Activated T-cell treated with anti-CD3 and anti-CD28 coated beads for 48 hours (primary cell): Measurements from ENCODE around the gene ZFAND3.
"Not testable (repeated sequence)": the region's sequence is repeated elsewhere in the genome, so short reads cannot be mapped to it uniquely, and the experiment has no call there.

Experiments used
- DNase-seq: peaks from one replicate; pipeline ENCODE4 v3.0.0-alpha.2; 2020; ENCODE audit warnings: low read depth

The ZFAND3 gene

DNA sequence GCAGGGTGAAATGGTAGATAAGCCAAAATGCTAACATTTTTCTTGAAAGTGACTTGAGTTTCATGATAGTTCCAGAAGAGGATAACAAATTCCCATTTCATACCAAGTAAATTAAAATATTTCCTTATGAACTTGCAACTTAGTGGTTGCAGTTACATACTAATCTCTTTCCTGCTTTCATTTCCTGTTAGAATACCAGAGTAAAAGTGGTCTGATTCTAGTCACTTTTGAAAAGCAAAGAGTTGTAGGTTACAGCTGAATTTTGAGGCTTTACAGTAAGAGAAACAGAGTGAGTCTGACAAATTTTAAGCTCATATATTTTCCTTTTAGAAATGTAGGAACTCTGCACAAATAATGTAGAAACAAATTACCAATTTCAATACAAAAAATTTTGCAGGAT, 117.4 kb downstream of the ZFAND3 start:
- no peak for DNase-seq

DNA sequence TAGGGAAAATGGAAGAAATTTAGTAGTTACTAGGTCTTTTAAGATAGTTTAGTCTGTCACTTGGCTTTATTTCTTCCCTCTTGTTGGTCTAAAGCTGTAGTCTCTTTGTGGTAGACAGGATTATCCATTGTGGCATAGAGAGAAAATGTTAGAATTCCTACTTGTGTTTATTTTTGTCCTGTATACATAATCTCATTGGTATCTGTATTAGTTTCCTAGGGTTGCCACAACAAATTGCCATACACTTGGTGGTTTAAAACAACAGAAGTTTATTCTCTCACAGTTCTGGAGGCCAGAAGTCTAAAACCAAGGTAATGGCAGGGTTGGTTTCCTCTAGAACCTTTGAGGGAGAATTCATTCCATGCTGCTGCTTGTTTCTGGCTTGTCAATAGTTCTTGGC, 119.4 kb downstream of the ZFAND3 start:
- no peak for DNase-seq

DNA sequence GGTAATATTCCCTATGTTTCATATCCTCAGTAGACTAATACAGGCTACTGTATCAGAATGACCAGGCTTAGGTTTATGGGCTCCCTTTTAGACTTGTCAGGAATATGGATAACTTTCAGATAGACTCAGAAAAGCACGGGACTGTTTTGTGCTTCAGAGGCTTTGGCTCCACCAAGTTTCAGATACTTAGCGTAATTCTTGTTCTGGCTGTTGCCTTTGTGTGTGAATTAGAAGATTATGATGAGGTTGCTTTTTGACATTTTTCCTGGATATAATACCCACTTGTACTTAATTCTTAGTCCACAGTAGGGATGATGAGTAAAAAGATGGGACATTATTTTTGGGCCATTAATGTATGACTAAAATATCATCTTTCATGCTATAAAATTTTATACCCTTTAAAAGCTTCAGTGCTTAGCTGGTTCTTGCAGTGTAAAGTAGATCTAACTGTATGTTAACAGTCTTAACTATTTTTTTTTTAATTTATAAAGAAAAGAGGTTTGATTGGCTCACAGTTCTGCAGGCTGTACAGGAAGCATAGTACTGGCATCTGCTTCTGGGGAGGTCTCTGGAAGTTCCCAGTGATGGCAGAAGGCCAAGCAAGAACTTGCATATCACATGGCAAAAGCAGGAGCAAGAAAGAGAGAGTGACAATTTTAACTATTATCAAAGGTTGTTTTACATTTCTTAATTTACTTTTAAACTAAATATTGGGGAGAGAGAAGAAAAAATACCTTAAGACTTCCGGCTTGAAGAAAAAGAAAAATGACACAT, 120.7 kb downstream of the ZFAND3 start:
- no peak for DNase-seq

DNA sequence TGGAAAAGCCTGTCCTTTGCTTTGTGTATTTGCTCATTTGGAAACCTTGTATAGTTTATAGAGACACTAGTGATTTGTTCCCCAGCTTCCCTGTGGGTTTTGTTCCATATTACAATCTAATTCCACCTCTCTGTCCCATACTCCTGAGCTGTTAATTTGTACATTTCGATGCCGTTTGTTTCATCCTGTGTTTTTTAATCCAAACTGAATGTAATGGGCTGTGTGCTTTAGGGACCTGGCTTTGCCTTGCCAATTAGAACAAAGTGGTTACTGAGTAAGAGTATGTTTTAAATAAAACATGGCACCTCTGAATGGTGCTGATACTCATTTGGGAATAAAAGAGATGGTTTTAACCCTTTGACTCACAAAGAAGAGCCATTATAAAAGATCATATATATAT, 122.3 kb downstream of the ZFAND3 start:
- DNase-seq, result no peak

DNA sequence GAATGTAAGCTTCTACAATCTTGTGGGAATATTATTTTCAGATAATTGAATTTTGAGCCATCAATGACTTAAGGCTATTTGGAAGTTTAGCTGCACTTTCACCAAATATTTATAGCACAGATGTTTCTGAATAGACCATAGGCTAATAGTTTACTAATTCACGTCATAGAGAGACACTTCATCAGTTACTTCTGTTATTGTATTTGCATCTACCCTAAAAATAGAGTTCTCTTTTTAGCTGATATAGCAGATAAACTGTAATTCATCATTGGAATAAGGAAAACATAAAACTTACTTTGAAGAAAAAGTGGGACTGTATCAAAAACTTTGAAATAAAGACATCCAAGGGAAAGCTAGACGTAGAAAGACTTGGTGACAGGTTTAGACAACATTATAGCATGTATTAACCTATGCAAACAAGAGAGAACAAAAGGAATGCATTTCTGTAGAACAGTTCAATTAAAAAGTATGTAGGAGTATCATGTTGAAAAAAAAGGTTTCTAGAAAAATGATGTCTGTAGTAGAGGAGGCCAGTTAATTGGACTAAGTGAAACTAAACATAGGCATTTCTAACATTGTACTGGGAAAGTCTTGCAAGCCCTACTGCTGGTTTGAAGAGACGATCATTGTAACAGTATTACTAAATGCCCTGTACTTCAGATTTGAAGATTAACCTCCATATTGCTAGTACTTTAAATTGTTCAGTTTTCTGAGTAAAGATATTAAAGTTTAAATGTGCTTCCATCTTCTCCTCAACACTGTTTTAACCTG, 123.3 kb downstream of the ZFAND3 start:
- DNase-seq, result no peak

DNA sequence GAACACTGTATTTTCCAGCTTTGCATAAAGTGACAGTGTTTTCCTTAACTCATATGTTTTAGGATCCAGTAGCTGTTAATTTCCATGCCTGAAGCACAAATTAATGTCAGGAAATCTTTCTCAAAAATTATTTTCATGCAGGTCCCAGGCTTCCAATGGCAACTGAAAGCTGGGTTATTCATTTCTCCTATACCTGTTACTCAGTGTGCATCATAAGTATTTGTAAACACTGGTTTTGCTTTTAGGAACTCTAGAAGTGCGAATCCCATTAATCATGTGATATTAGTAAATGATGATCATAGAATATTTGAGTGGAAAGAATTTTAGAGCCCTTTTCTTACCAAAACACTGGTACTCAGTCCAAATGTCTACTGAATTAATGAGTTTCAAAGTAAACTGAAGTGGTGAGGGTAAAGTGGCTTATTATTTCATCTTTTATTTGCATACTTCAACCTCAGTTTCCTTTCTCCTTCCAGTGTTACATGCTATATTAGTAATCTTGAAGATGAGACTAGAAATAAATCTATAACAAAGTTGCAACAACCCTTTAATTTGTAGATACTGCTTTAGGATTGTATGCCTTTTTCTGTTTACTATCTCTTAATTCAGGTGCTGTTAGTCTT, 124.0 kb downstream of the ZFAND3 start:
- DNase-seq, result no peak

DNA sequence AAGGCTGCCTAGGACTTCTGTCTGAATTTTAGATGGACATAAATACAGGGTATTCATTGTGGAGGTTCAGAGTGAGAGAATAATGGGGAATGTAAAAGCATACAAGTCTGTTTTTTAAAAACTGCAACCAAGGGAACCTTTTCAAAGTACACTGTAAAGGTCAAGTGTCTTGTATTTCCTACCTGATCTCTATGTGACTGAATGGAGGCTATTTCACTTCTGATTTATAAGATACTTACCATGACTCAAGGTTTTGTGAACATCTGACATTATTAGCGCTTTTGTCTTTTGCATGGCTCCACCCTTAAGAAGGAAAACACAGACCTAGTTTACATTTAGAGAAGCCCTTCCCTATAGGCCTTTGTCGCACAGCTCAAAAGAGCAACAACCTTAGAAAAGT, 126.5 kb downstream of the ZFAND3 start:
- DNase-seq, result no peak

DNA sequence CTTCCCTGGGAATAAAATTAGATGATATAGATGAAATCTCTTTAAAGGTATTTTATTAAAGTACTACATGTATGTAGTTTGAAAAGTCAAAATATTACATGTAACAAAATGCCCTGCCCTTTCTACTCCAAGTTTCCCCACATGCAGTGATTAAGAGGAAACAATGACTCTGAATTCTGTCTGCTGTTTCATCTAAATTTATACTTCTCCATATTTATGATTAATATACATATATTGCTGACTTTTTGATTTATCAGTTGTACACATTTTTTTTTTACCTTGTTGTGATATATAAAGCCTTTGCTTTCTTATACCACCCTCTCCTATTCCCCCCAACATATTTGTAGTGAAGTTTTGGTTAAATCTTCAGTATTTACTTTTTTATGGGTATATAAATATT, 127.9 kb downstream of the ZFAND3 start:
- no peak for DNase-seq

DNA sequence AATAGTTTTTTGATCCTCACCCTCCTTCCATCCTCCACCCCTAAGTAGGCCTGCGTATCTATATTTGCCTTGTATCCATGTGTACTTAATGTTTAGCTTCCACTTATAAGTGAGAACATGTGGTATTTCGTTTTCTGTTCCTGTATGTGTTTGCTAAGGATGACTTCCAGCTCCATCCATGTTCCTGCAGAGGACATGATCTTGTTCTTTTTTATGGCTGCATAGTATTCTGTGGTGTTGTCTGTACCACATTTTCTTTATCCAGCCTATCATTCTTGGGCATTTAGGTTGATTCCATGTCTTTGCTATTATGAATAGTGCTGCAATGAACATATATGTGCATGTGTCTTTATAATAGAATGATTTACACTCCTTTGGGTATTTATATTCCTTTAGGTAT, 129.1 kb downstream of the ZFAND3 start:
- not testable (repeated sequence) for DNase-seq

DNA sequence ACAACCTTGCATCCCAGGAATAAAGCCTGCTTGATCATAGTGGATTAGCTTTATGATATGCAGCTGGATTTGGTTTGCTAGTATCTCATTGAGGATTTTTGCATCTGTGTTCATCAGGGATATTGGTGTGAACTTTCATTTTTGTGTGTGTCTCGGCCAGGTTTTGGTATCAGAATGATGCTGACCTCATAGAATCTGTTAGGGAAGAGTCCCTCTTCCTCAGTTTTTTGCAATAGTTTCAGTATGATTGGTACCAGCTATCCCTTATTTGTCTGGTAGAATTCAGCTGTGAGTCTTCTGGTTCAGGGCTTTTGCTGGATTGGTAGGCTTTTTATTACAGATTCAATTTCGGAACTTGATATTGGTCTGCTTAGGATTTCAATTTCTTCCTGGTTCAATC, 132.5 kb downstream of the ZFAND3 start:
- DNase-seq, result no peak

DNA sequence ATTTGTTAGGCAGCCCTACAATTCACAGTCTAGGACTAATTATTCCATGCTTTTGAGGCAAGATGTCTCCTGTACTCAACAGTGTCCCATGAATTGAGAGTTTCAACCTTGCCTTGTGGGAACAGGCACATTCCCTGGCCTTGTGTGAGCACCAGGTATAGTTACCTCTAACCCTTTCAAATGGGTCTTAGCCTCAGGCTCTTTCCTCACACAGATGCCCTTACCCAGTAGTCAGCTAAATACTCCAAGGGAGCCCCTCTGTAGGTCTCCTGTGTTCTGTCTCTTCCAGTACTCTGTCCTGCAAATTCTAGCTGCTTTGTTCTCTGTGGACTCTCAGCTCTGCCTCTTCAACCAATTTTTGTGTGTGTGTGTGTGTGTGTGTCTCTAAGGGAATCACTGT, 135.3 kb downstream of the ZFAND3 start:
- no peak for DNase-seq

DNA sequence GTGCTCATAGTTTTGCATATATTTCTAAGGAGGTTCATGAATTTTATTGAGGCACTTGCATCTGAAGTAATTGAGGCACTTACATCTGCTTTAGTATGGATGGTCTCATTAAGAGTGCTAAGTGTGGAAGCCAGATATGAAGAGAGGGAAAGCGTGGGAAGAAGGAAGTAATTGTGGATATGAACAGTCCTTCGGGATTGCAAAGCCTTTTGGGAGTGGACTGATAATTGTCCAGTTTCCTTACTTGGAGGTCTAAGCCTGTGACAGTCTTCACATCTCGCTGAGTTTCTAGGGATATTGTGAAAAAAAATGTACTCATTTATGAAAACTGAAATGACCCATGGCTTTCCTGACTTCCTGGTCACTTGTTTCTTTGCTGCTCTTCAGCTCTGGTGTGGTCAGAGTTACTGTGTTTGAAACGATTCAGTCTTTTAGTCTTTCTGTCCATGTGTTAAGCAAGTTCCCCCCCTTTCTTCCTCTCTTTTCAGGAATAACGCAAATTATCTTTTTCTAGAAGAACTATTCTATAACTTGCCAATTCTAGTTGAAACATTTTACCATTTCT, 137.3 kb downstream of the ZFAND3 start:
- no peak for DNase-seq

DNA sequence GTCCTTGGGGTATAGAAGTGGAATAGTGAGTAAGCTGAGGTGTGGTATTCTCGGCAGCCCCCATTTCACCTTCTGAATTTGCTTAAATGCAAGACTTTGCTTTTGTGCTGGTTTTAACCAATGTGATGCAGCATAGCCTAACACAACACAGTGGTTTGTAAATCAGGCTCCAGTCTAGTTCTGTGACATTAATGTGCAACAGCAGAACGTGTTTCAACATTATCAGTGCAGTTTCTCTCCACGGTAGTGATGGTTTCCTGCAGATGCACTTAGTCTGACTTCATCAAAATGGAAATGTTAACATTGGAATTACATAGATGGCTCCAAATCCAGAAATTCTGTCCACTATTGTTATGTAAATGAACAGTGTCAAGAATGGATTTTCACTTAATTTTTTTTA, 139.5 kb downstream of the ZFAND3 start:
- DNase-seq, result no peak

DNA sequence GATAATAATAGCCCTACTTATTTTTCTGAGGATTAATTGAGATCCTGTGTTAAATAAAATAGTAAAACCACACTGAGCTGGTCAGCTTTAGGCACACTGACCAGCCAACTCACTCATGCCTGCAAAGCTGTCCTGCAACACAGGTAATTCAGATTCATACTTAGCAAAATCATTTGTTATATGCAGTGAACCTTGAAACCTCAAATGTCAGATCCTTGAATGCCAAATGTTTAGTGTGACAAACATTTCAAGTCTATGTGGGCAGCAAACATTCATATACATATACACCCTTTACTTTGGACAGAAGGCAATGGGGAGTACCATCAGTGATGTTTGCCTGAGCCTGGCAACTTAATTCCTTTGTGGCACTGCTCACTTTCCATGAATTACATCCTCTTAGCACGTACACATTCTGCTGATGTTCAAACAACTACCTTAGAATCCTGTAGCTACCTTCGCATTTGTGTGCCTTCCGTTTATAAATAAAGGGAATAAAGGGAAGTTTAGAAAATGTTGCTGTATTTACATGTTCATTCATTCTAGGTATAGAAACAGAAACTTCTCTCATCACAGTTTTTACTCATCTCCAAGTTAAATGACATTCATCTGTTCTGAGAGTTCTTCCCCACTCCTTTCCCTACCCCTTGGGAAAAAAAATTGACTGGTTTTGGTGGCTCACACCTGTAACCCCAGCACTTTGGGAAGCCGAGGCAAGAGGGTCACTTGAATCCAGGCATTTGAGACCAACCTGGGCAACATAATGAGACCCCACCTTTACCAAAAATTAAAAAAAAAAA, 140.8 kb downstream of the ZFAND3 start:
- no peak for DNase-seq

DNA sequence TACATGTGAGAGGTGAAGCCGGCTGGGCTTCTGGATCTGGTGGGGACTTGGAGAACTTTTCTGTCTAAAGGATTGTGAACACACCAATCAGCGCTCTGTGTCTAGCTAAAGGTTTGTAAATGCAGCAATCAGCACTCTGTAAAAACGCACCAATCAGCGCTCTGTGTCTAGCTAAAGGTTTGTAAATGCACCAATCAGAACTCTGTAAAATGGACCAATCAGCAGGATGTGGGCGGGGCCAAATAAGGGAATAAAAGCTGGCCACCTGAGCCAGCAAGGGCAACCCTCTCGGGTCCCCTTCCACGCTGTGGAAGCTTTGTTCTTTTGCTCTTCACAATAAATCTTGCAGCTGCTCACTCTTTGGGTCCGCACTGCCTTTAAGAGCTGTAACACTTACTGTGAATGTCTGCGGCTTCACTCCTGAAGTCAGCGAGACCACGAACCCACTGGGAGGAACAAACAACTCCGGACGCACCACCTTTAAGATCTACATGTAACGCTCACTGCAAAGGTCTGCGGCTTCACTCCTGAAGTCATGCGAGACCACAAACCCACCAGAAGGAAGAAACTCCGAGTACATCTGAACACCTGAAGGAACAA, 143.1 kb downstream of the ZFAND3 start:
- not testable (repeated sequence) for DNase-seq

DNA sequence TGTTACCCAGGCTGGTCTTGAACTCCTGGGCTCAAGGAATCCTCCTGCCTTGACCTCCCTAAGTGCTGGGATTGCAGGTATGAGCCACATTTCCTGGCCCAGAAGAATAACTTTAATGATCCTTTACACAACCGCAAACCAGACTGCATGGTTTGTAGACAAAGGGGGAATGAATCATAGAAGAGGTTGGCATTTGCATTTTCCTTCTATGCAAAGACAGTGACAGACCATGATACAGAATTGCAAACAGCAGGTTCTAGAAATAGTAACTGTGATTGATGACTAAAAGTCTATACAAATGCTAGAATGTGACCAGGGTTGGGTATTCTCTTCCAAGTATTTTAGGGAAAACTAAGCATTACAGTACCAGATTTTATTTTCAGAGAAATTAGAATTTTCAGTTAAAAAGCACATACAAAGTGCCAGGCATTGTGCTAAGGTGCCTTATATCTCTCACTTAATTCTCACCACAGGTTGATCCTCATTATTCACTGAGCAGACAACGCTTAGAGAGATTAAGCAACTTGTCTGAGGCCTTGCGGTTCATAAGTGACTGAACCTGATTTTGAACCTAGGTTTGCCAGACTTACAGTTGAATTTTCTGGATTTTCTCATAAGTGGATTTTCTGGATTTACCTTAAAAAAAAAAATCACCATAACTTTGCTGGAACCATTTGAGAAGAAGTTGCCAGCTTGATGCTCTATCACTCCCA, 146.6 kb downstream of the ZFAND3 start:
- DNase-seq, result no peak

DNA sequence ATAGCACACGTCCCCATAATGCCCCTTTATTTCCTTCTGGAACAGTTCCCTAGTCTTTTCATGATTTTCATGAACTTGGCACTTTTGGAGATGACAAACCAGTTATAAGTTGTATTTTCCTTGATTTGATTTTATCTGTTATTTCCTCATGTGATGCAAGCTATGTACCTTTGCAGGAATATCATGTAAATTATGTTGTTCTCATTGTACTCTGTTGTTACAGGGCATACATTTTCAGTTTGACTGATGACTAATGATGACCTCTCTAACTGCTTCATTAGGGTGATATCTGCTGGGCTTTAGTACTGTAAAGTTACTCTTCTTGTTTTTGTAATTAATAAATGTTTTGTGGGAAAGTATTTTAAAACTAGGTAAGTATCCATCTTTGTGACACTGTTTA, 147.3 kb downstream of the ZFAND3 start:
- no peak for DNase-seq

DNA sequence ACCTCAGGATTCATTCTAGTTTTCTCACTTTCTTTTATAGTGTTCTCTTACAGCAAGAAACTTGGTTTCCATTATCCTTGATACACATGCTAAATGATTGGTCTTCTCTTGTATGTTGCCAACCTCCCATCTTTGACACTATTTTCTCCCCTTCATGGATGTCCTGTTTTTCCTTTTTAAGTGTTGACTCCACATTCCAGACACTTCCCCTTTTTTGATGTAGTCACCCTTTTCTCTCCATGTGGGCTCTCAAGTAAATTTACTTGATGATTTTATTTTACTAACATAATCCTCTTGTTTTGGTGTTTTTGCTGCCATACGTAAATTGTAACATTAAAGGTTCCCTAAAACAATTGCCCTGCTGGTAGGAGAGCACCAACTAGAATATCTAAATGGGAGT, 148.1 kb downstream of the ZFAND3 start:
- no peak for DNase-seq

DNA sequence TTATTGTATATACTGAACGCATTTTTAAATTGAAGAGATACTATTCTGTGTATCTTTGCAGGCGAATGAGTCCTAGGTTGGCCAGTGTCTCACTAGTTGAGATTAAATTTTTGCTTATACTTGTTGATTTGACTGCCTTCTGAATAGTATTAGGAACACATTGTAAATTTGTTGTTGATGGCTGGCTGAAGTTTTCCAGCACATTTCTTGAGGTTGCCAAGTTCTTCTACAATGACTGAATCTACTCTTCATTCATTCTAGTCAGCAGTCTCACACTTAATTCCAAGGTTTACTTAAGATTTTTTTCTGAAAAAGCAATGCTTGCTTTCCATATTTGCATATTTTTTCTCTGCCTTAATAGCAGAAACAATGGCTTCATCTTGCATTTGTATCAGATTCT, 151.7 kb downstream of the ZFAND3 start:
- DNase-seq, result no peak

DNA sequence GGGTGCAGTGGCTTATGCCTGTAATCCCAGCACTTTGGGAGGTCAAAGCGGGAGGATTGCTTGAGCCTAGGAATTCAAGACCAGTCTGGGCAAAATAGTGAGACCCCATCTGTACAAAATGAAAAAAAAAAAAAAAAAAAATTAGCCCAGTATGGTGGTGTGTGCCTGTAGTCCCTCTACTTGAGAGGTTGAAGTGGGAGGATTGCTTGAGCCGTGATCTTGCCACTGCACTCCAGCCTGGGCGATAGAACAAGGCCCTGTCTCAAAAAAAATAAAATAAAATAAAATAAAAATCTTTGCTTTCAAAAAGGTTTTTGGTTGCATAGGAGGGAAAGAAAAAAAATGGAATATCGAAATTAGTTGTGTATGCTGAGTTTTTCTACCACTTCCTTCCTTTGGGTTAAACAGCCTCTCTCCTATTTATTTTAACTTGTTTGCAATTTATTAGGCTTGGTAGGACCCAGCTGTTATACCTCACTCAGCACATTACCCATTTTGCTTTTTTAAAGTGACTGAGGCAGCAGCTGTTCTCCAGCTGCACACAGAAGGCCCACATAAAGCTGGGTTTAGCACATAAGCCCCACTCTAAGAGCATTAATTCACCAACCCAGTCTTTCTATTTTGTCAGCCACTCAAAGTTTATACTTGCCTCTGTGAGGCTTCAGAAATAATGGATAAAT, 152.3 kb downstream of the ZFAND3 start:
- DNase-seq, result no peak
